ENCODE results near the gene TRERF1. TPM values are rescaled to one million over a fixed set of nuclear protein-coding genes. Genes with fewer than 3 reads are reported as not detected.

Gene TRERF1
- polyA plus RNA-seq, 3 donors: 12.7 to 14.0 (median 13.7) TPM

GRCh38 chr6:42400886-42401612, 50.7 kb downstream of the TRERF1 start:
- no peak for DNase-seq (ENCODE audit: low read depth in 3 of 3, low spot score in 2 of 3)

- no peak for DNase-seq (ENCODE audit: low read depth in 3 of 3, low spot score in 2 of 3)
Measured at GRCh38 chr6:42400061-42400760, 51.5 kb downstream of the TRERF1 start.

GRCh38 chr6:42396720-42397119, 55.0 kb downstream of the TRERF1 start:
- no peak for DNase-seq (ENCODE audit: low read depth in 3 of 3, low spot score in 2 of 3)

GRCh38 chr6:42394881-42395620, 56.7 kb downstream of the TRERF1 start:
- no peak for DNase-seq (ENCODE audit: low read depth in 3 of 3, low spot score in 2 of 3)

GRCh38 chr6:42394151-42394550, 57.6 kb downstream of the TRERF1 start:
- DNase-seq (ENCODE audit: low read depth in 3 of 3, low spot score in 2 of 3): no peak

- no peak for DNase-seq (ENCODE audit: low read depth in 3 of 3, low spot score in 2 of 3)
Measured at GRCh38 chr6:42393339-42393738, 58.4 kb downstream of the TRERF1 start.

GRCh38 chr6:42392833-42393232, 58.9 kb downstream of the TRERF1 start:
- DNase-seq (ENCODE audit: low read depth in 3 of 3, low spot score in 2 of 3): no peak

GRCh38 chr6:42391441-42391840, 60.3 kb downstream of the TRERF1 start:
- DNase-seq (ENCODE audit: low read depth in 3 of 3, low spot score in 2 of 3): no peak

- no peak for DNase-seq (ENCODE audit: low read depth in 3 of 3, low spot score in 2 of 3)
Measured at GRCh38 chr6:42390228-42390934, 61.3 kb downstream of the TRERF1 start.

- DNase-seq (ENCODE audit: low read depth in 3 of 3, low spot score in 2 of 3): no peak
Measured at GRCh38 chr6:42389736-42390135, 62.0 kb downstream of the TRERF1 start.

GRCh38 chr6:42388046-42388445, 63.7 kb downstream of the TRERF1 start:
- DNase-seq (ENCODE audit: low read depth in 3 of 3, low spot score in 2 of 3): no peak

GRCh38 chr6:42387336-42387735, 64.4 kb downstream of the TRERF1 start:
- DNase-seq (ENCODE audit: low read depth in 3 of 3, low spot score in 2 of 3): no peak

GRCh38 chr6:42385339-42385738, 66.4 kb downstream of the TRERF1 start:
- no peak for DNase-seq (ENCODE audit: low read depth in 3 of 3, low spot score in 2 of 3)

- no peak for DNase-seq (ENCODE audit: low read depth in 3 of 3, low spot score in 2 of 3)
Measured at GRCh38 chr6:42383421-42384205, 68.1 kb downstream of the TRERF1 start.

- DNase-seq (ENCODE audit: low read depth in 3 of 3, low spot score in 2 of 3): no peak
Measured at GRCh38 chr6:42381850-42382249, 69.9 kb downstream of the TRERF1 start.

- no peak for DNase-seq (ENCODE audit: low read depth in 3 of 3, low spot score in 2 of 3)
Measured at GRCh38 chr6:42380228-42380979, 71.3 kb downstream of the TRERF1 start.

GRCh38 chr6:42378536-42378935, 73.2 kb downstream of the TRERF1 start:
- no peak for DNase-seq (ENCODE audit: low read depth in 3 of 3, low spot score in 2 of 3)

- no peak for DNase-seq (ENCODE audit: low read depth in 3 of 3, low spot score in 2 of 3)
Measured at GRCh38 chr6:42378125-42378524, 73.6 kb downstream of the TRERF1 start.

GRCh38 chr6:42375007-42375635, 76.6 kb downstream of the TRERF1 start:
- no peak for DNase-seq (ENCODE audit: low read depth in 3 of 3, low spot score in 2 of 3)
